GM18505 (cell line): Measurements from ENCODE around the gene RHO.
"Not testable (repeated sequence)": the region's sequence is repeated elsewhere in the genome, so short reads cannot be mapped to it uniquely, and the experiment has no call there.

ENCODE experiments used
- ATAC-seq: cut with Tn5 transposase; IDR thresholded peaks from one replicate; pipeline ENCODE4 v1.9.1; 2021; ENCODE audit not compliant: unreplicated experiment
- POLR2A ChIP-seq: IDR thresholded peaks from 4 replicates; pipeline ENCODE4 v1.6.1; 2011; ENCODE audit warnings: borderline replicate concordance; ENCODE audit not compliant: insufficient read depth, insufficient read length; ENCODE audit errors: extremely low read depth

The RHO gene

DNA sequence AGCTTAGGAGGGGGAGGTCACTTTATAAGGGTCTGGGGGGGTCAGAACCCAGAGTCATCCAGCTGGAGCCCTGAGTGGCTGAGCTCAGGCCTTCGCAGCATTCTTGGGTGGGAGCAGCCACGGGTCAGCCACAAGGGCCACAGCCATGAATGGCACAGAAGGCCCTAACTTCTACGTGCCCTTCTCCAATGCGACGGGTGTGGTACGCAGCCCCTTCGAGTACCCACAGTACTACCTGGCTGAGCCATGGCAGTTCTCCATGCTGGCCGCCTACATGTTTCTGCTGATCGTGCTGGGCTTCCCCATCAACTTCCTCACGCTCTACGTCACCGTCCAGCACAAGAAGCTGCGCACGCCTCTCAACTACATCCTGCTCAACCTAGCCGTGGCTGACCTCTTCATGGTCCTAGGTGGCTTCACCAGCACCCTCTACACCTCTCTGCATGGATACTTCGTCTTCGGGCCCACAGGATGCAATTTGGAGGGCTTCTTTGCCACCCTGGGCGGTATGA lies at the start of gene RHO:
RHO (plus strand) TSS at position 51 of the 512 bp plus-strand sequence; CDS start at position 146, 95 bp downstream.
- no peak for TF ChIP-seq POLR2A
- no peak for ATAC-seq

DNA sequence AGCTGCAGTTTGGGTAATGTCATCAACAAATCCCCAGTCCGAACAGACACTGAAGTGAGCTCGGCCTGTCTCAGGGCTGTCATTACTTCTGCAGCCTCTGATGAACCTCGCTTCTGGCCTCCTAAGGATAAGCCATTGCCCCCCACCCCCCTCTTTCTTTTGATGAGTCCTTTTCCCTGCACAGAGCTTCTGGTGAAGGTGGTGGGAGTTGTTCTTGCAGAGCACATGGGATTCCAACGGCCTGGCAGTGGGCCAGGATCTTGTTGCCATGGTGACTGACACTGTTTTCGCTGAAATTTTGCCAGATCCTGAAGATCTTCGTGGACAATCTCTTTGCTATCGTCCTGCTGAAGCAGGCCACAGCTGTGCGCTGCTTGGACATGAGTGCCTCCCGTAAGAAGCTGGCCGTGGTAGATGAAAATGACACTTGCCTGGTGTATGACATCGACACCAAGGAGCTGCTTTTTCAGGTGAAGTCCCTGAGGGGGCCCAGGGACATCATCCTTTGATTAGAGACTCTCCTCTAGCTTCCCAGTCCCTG lies 47.1 kb upstream of the RHO start:
- ATAC-seq = not testable (repeated sequence)

DNA sequence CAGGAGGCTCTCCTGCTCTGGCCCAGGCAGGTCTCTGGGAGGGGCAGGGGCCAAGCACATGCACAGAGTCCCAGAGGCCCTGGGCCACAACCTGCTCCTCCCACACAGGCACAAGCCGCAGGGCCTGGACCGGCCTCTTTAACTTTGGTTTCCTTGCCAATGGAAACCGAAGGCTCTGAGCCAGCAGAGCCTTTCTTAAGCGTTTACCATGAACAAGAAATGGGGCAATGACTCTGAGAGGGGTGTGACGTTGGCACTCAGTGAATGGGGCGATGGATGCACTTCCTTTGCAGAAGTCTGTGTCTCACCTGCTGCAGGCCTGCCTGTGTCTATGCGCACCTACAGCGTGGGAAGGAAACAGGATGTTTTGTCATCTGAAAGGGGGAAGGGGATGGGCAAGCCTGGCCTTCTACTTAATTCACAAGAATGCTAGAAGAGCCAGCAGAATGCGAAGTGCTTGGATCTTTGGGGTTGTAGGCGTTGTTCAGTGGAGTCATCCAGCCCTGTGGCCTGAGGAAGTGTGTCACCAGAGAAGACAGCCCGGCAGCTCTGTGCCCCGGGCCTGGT lies 46.6 kb upstream of the RHO start:
- no peak for ATAC-seq
- TF ChIP-seq POLR2A = no peak

DNA sequence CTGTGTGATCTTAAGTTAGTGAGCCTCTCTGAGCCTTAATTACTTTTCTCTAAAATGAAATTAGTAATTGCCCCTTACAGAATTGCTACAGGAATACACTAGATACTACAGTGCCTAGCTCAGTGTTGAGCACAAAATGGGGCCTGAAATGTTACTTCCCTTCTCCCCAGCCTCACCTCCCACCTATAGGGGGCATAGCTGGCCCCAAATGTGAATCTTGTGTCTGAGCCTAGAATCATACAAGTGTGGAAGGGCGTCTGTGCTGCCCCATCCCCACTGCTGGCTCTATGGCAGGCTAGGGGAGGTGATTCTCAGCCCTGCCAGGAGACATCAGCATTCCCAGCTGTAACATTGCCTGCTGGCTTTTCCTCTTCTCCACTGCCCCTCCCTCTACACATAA lies 45.7 kb upstream of the RHO start:
- TF ChIP-seq POLR2A = no peak
- no peak for ATAC-seq

DNA sequence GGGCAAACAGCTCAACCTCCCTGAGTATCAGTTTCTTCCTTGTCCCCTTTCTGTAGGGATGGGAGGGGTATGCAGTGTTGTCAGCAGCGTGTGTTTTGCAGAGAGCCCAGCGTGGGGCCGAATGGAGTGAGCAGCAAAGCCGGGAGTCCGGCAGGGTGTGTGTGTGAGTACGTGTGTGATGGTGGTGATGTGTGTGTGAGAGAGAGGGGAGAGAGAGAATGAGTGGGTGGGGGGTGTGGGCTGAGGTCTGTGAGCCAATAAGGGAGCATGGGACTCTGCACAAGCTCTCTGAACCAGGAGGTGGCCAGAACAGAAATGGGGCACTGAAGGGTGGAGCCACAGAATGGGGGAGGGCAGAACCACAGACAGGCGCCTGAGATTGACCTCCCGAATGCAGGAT lies 44.6 kb upstream of the RHO start:
- no peak for TF ChIP-seq POLR2A
- ATAC-seq = no peak

DNA sequence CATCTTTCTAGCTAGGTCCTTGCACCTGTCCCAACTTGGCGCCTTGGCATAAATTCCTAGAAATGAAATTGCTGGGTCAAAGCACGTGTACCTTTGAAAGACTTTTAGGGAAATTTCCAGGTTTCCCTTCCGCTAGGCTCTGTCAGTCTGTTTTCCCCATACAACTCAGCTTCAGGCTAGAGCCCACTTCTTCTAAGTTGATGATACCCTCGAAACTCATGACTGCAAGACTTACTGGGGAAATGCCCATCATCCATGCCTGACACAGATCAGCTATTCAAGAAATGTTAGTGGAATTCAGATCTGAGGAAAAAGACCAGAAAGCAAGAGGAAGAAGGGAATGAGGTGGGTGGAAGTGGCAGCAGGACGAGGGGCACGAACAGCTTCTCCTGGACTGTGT lies 43.3 kb upstream of the RHO start:
- not testable (repeated sequence) for ATAC-seq

DNA sequence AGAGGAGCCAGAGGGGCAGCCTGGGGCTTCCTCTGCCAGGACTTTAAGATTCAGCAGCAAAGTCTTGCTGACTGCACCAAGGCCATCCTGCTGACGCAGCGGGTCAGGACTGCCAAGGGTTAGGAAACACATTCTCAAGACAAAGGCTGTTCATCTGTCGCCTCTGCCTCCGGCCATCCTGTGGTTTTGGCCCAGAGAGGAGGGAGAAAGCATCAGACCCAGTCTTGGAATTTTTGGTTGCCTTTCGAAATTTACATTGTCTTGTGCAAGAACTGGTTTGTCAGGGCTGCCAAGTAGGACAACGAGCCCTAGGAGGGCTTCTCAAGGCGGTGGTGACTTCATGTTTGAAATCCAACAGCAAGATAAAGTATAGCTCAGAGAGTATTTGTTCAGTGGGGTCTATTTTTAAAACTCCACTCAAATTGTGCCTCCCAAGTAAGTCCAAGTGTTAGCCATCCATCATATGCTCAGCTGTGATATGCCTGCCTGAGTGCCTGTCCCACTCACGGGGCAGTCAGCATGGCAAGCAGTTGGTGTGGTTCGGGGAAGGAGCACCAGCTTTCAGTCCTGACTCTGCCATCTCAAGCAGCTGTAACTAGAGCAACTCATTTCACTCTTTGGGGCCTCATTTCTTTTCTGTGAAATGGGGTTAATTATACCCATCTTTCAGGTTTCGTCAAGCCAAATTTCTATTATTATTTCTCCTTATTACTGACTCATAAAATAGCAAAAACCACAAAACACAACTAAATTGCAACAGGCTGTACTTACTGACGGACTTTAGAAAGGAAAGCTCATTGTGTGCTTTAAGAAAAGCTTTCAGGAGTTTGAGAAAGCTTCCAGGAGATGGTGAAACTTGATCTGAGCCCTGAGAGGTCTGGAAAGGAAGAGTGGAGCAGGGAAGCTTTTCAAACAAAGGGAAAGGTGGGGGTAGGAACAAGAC lies 42.4 kb upstream of the RHO start:
- no peak for ATAC-seq
- no peak for TF ChIP-seq POLR2A

DNA sequence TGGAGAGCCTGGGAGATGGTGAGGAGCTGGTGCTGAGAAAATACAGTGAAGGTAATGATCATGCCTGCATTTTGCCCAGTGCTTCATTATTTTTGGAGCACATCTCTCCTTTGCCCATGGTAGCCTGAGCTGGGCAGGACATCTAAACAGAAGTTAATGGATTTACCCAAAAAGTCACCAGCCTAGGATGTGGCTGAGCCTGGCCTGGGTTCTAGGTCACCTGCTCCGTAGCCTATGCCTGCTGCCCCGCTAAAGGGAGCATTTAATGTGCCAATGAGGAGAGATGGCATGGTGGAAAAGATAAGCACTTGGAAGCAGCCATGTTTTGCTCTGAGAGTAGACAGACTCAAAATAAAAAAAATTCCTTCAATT lies 41.8 kb upstream of the RHO start:
- TF ChIP-seq POLR2A = no peak
- no peak for ATAC-seq

DNA sequence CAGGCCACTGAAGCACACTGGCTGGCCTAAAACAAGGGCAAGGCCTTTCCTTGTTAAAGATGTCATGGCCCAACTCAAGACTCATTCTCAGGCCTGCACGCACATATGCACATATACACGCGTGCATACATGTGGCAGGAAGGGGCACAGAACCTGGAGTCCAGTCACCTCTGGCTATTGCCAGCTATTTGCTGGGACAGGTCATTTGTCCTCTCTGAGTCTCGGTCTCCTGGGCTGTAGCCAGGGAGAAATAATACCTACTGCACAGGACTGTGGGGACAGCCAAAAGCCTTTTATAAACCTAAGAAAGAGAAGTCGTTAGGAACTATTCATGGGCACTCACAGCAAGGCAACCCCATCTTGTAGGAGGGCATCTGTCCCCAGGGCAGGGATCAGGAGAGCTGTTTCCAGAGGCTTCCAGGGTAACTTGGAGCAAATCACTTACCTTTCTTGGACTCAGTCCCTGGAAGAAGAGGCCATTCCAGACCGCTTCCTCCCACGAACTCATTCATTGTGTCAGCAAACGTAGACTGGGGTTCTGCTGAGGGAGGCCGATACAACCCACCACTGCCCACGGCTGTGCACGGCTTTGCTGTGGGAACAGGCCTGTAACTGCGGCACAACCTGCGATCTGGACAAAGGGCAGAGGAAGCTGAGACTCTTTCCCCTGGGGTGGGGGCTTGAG lies 41.1 kb upstream of the RHO start:
- TF ChIP-seq POLR2A = no peak
- no peak for ATAC-seq

DNA sequence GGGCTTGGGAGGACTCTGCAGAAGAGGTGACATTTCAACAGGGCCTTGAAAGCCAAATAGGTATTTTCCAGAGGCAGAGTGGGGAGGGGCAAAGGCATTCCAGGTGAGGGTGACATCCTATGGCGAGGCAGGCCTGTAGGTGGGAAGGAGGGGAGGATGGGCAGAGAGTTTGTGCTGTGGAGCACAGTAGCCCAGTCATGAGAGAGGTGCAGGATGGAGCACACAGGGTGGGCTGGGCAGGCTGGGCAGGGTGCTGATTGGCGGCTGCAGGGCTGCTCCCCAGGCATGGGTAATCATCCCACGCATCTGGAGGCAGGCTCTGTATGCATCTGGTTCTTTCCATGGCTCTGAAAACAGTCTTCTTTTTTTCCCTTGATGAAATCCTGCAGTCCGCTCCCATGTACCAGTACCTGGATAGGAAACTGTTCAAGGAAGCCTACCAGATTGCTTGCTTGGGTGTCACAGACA lies 40.5 kb upstream of the RHO start:
- not testable (repeated sequence) for ATAC-seq

DNA sequence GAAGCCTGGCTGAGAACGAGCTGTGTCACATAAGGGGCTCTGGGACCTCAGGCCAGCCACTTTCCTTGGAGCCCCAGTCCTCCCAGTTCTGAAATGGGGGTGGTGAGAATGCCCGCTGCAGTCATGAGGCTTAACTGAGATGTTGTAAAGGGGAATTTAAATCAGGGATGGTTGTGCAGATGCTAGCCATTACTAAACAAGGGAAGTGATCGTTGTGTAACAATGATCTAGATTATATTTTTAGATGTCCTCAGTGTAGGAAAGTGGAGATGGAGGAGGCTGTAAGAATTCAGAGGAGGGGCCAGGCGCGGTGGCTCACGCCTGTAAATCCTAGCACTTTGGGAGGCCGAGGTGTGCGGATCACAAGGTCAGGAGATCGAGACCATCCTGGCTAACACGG lies 39.2 kb upstream of the RHO start:
- not testable (repeated sequence) for ATAC-seq

DNA sequence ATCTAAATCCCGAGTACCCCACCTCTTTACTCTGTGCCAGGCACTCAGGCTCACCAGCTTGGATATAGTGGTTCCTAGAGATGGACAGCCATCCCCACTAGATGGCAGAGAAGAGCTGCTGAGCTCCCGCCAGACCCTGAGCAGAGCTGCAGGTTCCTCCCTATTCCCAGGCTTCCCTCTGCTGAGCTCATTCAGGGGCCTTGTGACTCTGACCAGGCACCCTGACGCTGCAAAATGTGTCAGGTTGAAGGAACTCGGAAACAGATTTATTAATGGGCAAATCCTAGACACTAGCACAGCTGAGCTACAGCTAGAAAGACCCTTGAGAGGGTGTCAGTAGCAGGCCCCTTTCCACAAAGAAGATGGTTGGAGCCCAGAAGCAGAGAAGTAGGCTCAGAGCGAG lies 38.2 kb upstream of the RHO start:
- no peak for TF ChIP-seq POLR2A
- no peak for ATAC-seq

DNA sequence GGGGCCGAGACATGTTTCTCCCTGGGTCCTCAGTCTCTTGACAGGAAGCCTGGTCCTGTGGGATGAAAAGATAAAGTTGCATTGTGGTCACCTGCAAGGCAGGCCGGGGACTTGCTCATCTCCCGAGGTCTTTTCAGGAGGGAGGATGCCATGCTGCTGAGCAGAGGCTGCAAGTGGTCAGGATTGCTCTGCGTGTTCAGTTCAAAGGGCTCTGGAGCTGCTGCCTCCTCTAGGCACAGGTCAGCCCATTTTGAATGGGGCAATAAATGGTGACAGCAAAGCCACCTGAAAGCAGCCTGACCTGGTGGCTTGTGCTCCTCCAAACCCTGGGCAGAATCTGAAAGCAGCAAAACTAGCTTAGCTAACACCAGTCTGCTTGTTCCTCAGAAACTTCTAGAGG lies 37.4 kb upstream of the RHO start:
- not testable (repeated sequence) for ATAC-seq

DNA sequence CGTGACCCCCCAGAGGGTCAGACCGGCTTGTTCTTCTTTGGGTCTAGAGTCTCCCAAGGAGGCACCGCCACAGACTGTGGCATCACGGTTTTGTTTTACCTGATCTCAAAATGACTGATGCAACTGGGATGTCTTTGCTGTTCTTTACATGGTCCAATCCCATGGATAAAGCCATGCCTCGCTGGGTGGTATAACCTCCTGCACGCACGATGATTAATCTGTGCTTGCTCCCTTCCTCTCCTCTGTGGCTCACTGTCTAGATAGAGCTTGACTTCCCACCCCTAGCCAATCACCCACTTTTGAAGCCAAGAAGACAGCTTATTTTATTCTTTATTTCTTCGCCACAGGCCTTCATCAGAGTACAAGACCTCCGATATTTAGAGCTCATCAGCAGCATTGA lies 36.6 kb upstream of the RHO start:
- ATAC-seq = no peak
- TF ChIP-seq POLR2A = no peak

DNA sequence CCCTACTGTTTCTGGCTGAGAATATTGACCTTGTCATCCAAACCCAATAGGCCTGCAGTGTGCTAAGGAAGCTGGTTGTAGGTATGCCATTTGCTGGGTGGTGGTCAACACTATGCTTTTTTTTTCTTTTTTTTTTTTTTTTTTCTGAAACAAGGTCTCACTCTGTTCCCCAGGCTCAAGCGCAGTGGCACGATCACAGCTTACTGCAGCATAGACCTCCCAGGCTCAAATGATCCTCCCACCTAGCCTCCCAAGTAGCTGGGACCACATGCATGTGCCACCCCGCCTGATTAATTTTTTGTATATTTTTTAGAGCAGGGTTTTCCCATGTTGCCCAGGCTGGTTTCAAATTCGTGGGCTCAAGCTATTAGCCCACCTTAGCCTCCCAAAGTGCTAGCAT lies 35.7 kb upstream of the RHO start:
- TF ChIP-seq POLR2A = no peak
- no peak for ATAC-seq
